Vagina (tissue), 2 donors: ENCODE results near the gene ZFPL1. TPM values are rescaled to one million over a fixed set of nuclear protein-coding genes. Genes with fewer than 3 reads are reported as not detected.

Experiments used
- DNase-seq, 2 donors: peaks; one replicate each; pipeline ENCODE4 v3.0.0-alpha.2; 2017; ENCODE audit errors: extremely low spot score in 2 of 2
- H3K27ac ChIP-seq: fragments of 200-600 bp; sonication (generic); one replicate; pipeline ENCODE4 v1.5.1; 2019
- H3K27me3 ChIP-seq: fragments of 200-600 bp; sonication (generic); one replicate; pipeline ENCODE4 v1.5.1; 2019
- H3K36me3 ChIP-seq, 2 donors: fragments of 200-600 bp; sonication (generic); one replicate each; pipeline ENCODE4 v1.5.1; 2017 to 2019
- H3K4me1 ChIP-seq: fragments of 200-600 bp; sonication (generic); one replicate; pipeline ENCODE4 v1.5.1; 2019
- H3K4me3 ChIP-seq, 2 donors: fragments of 200-600 bp; sonication (generic); 1 replicate in 1 of 2; 2 replicates in 1 of 2; pipeline ENCODE4 v1.5.1; 2016 to 2019
- H3K9me3 ChIP-seq: fragments of 200-600 bp; sonication (generic); one replicate; pipeline ENCODE4 v1.5.1; 2019
- CTCF ChIP-seq, 3 experiments: fragments of 450-650 bp in 2 of 3; fragments of 200-600 bp in 1 of 3; sonication (generic) in 1 of 3; IDR thresholded peaks; one replicate each; pipeline ENCODE4 v1.5.1; 2017 to 2019; ENCODE audit warnings: antibody characterized with exemption in 3 of 3, mild to moderate bottlenecking in 2 of 3, moderate library complexity in 2 of 3
- POLR2A ChIP-seq, 2 donors: fragments of 450-650 bp; IDR thresholded peaks; one replicate each; pipeline ENCODE4 v1.6.1; 2017; ENCODE audit warnings: antibody characterized with exemption in 2 of 2, mild to moderate bottlenecking in 2 of 2, moderate library complexity in 2 of 2
- POLR2AphosphoS5 ChIP-seq, 2 donors: sonication (generic); formaldehyde crosslinking; IDR thresholded peaks; one replicate each; pipeline ENCODE4 v1.9.0; 2017; ENCODE audit warnings: antibody characterized with exemption in 2 of 2, mild to moderate bottlenecking in 2 of 2, low read depth in 1 of 2; ENCODE audit not compliant: insufficient read depth in 1 of 2
- intact Hi-C: fragments of 100-400 bp; cut with DNase I; formaldehyde crosslinking; loops from one replicate; pipeline ENCODE4 v1.15.1; 2023
- total RNA-seq: library from RNA; depleted of rRNA; stranded (reverse); fragments of >200 nt; gene quantifications from one replicate; pipeline ENCODE4 v1.2.3, GENCODE V29; 2016

Gene ZFPL1
- total RNA-seq, 1 donor from 2014 or later, result 50.8 TPM

GRCh38 chr11:65110354-65110861, 26.4 kb downstream of the ZFPL1 start:
- H3K4me1 ChIP-seq, result peaks cover 37% of the 10 kb centered on the region
- H3K4me3 ChIP-seq, result peak overlapping the region in 1 of 2 donors; percentile 5
- no peaks in the 10 kb centered on the region for H3K9me3 ChIP-seq
- H3K27me3 ChIP-seq, result no peaks in the 10 kb centered on the region
- TF ChIP-seq POLR2A (IDR thresholded peaks at IDR 0.05) (no peak), CTCF (IDR thresholded peaks at IDR 0.05) (peak; percentile 96 to 99 (median 97)), POLR2AphosphoS5 (IDR thresholded peaks at IDR 0.05; ENCODE audit: insufficient read depth in 1 of 2, low read depth in 1 of 2) (peak; percentile 37 to 48)
- intact Hi-C loops, result no loop called here
- peak overlapping the region; percentile 43 for H3K27ac ChIP-seq
- H3K36me3 ChIP-seq, result peaks cover 0 to 12% of the 10 kb centered on the region in 2 donors
- DNase-seq, result no peak

- Histone ChIP-seq H3K4me3 (peak overlapping the region in 1 of 2 donors; percentile 50), H3K4me1 (peaks cover 44% of the 10 kb centered on the region), H3K27ac (peak overlapping the region; percentile 43)
Observed at GRCh38 chr11:65111159-65111743, 27.2 kb downstream of the ZFPL1 start.

GRCh38 chr11:65111744-65112545, 27.9 kb downstream of the ZFPL1 start, which contains the start of gene TM7SF2:
Gene TM7SF2 (plus strand): TSS chr11:65111872. CDS start chr11:65112016, 144 bp downstream.
- Histone ChIP-seq H3K9me3 (no peaks in the 10 kb centered on the region), H3K36me3 (peaks cover 0 to 20% of the 10 kb centered on the region in 2 donors), H3K27ac (peak within 1 kb of the TSS; percentile 43), H3K4me1 (peaks cover 51% of the 10 kb centered on the region), H3K27me3 (no peaks in the 10 kb centered on the region), H3K4me3 (peak within 1 kb of the TSS; percentile 50 to 53)
- intact Hi-C loops, result no loop called here
- peak in 1 of 2 donors; percentile 94 for DNase-seq
- TF ChIP-seq CTCF (IDR thresholded peaks at IDR 0.05) (no peak), POLR2A (IDR thresholded peaks at IDR 0.05) (peak in 1 of 2 donors; percentile 27), POLR2AphosphoS5 (IDR thresholded peaks at IDR 0.05; ENCODE audit: insufficient read depth in 1 of 2, low read depth in 1 of 2) (peak; percentile 64 to 84)

More at GRCh38 chr11:65111159-65111743, 27.2 kb downstream of the ZFPL1 start:
- Histone ChIP-seq H3K9me3 (no peaks in the 10 kb centered on the region), H3K36me3 (peaks cover 0 to 18% of the 10 kb centered on the region in 2 donors), H3K27me3 (no peaks in the 10 kb centered on the region)
- DNase-seq, result no peak
- intact Hi-C loops, result no loop called here
- no peak for TF ChIP-seq CTCF (IDR thresholded peaks at IDR 0.05)
- no peak for TF ChIP-seq POLR2AphosphoS5 (IDR thresholded peaks at IDR 0.05; ENCODE audit: insufficient read depth in 1 of 2, low read depth in 1 of 2)
- TF ChIP-seq POLR2A (IDR thresholded peaks at IDR 0.05), result no peak

- no peaks in the 10 kb centered on the region for H3K27me3 ChIP-seq
- DNase-seq, result no peak
- no peak for TF ChIP-seq POLR2A (IDR thresholded peaks at IDR 0.05)
- TF ChIP-seq POLR2AphosphoS5 (IDR thresholded peaks at IDR 0.05; ENCODE audit: insufficient read depth in 1 of 2, low read depth in 1 of 2), result no peak
- TF ChIP-seq CTCF (IDR thresholded peaks at IDR 0.05), result peak; percentile 44 to 65 (median 48)
- no peaks in the 10 kb centered on the region for H3K9me3 ChIP-seq
- H3K36me3 ChIP-seq, result peaks cover 0 to 17% of the 10 kb centered on the region in 2 donors
- intact Hi-C loops, result no loop called here
- peak overlapping the region; percentile 50 to 53 for H3K4me3 ChIP-seq
- H3K27ac ChIP-seq, result peak overlapping the region; percentile 27
- H3K4me1 ChIP-seq, result peaks cover 55% of the 10 kb centered on the region
Observed at GRCh38 chr11:65112546-65113360, 28.7 kb downstream of the ZFPL1 start.
